ENCODE measurements around the gene LIPJ. TPM values are rescaled to one million over a fixed set of nuclear protein-coding genes. Genes with fewer than 3 reads are reported as not detected.

Gene LIPJ
- total RNA-seq, 1 experiment from 2014 or later: not detected

DNA sequence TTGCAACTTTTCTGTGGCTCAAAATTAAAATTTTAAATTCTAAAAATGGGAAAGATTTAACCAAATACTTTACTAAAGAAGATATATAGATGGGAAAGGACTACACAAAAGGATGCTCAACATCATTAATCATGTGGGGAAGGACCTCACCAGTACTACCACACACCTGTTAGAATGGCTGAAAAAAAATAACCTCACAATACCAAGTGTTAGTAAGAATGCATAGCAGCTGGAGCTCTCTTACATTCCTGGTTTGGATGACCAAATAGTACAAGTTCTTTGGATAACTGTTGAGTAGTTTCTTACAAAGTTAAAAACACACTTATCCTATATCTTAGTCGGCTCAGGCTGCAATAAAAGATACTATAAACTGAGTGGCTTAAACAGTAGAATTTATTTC, 33.9 kb downstream of the LIPJ start:
- intact Hi-C loops (cut with micrococcal nuclease): no loop called here
- ChIA-PET RAD21 (ENCODE audit: low non-redundant PET in 1 of 2, low total read pairs in 2 of 2, uncharacterized antibody in 2 of 2, unreplicated experiment in 2 of 2) (no interaction called here), CTCF (no interaction called here), POLR2A (no interaction called here)
- no peaks in the 10 kb centered on the region for H3K27me3 ChIP-seq (ENCODE audit: insufficient read depth, low read length)
- no peak for DNase-seq (ENCODE audit: low read depth, low spot score)
- no peaks in the 10 kb centered on the region for H3K9me3 ChIP-seq (ENCODE audit: control insufficient read depth in 1 of 2, insufficient read depth in 1 of 2, low read depth in 1 of 2, low read length in 2 of 2)
- BruUV-seq (replicated peaks): no TSS peak
- H3K9ac ChIP-seq (ENCODE audit: low read length): no peak overlapping the region
- H3K4me2 ChIP-seq (ENCODE audit: low read length): no peak overlapping the region
- H3K4me3 ChIP-seq (replicated peaks in 1 of 2; ENCODE audit: low read depth in 1 of 2, low read length in 2 of 2): no peak overlapping the region
- no peaks in the 10 kb centered on the region for H3K36me3 ChIP-seq (ENCODE audit: control insufficient read depth in 1 of 2, insufficient read depth in 2 of 2, low read length in 2 of 2)
- no peak for ATAC-seq
- no peaks in the 10 kb centered on the region for H4K20me1 ChIP-seq (ENCODE audit: insufficient read depth)
- H2AFZ ChIP-seq (ENCODE audit: low read depth, low read length, poor library complexity, severe bottlenecking): no peak overlapping the region
- no peaks in the 10 kb centered on the region for H3K79me2 ChIP-seq (ENCODE audit: insufficient read depth, low read length)
- H3K27ac ChIP-seq (ENCODE audit: low read depth, low read length): no peak overlapping the region
- H3K9me2 ChIP-seq (ENCODE audit: insufficient read depth): no peaks in the 10 kb centered on the region
- TF ChIP-seq SIN3A (IDR thresholded peaks at IDR 0.05; ENCODE audit: low read depth): no peak
- TF ChIP-seq TCF7L2 (IDR thresholded peaks at IDR 0.05; ENCODE audit: borderline replicate concordance, extremely low read depth, insufficient read depth, insufficient read length): no peak
- no peak for TF ChIP-seq FOSL1 (IDR thresholded peaks at IDR 0.05; ENCODE audit: low read depth)
- TF ChIP-seq, protein P1, sequence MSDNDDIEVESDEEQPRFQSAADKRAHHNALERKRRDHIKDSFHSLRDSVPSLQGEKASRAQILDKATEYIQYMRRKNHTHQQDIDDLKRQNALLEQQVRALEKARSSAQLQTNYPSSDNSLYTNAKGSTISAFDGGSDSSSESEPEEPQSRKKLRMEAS (IDR thresholded peaks at IDR 0.05): no peak
- TF ChIP-seq EGR1 (IDR thresholded peaks at IDR 0.05; ENCODE audit: low read depth): no peak
- no peak for TF ChIP-seq CBX3 (IDR thresholded peaks at IDR 0.05; ENCODE audit: low read depth)
- TF ChIP-seq, protein P2, sequence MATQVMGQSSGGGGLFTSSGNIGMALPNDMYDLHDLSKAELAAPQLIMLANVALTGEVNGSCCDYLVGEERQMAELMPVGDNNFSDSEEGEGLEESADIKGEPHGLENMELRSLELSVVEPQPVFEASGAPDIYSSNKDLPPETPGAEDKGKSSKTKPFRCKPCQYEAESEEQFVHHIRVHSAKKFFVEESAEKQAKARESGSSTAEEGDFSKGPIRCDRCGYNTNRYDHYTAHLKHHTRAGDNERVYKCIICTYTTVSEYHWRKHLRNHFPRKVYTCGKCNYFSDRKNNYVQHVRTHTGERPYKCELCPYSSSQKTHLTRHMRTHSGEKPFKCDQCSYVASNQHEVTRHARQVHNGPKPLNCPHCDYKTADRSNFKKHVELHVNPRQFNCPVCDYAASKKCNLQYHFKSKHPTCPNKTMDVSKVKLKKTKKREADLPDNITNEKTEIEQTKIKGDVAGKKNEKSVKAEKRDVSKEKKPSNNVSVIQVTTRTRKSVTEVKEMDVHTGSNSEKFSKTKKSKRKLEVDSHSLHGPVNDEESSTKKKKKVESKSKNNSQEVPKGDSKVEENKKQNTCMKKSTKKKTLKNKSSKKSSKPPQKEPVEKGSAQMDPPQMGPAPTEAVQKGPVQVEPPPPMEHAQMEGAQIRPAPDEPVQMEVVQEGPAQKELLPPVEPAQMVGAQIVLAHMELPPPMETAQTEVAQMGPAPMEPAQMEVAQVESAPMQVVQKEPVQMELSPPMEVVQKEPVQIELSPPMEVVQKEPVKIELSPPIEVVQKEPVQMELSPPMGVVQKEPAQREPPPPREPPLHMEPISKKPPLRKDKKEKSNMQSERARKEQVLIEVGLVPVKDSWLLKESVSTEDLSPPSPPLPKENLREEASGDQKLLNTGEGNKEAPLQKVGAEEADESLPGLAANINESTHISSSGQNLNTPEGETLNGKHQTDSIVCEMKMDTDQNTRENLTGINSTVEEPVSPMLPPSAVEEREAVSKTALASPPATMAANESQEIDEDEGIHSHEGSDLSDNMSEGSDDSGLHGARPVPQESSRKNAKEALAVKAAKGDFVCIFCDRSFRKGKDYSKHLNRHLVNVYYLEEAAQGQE (IDR thresholded peaks at IDR 0.05; ENCODE audit: low read depth): no peak
- TF ChIP-seq, protein P3, sequence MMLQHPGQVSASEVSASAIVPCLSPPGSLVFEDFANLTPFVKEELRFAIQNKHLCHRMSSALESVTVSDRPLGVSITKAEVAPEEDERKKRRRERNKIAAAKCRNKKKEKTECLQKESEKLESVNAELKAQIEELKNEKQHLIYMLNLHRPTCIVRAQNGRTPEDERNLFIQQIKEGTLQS (IDR thresholded peaks at IDR 0.05): no peak
- TF ChIP-seq, protein P4, sequence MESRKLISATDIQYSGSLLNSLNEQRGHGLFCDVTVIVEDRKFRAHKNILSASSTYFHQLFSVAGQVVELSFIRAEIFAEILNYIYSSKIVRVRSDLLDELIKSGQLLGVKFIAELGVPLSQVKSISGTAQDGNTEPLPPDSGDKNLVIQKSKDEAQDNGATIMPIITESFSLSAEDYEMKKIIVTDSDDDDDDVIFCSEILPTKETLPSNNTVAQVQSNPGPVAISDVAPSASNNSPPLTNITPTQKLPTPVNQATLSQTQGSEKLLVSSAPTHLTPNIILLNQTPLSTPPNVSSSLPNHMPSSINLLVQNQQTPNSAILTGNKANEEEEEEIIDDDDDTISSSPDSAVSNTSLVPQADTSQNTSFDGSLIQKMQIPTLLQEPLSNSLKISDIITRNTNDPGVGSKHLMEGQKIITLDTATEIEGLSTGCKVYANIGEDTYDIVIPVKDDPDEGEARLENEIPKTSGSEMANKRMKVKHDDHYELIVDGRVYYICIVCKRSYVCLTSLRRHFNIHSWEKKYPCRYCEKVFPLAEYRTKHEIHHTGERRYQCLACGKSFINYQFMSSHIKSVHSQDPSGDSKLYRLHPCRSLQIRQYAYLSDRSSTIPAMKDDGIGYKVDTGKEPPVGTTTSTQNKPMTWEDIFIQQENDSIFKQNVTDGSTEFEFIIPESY (IDR thresholded peaks at IDR 0.05; ENCODE audit: extremely low read depth, insufficient replicate concordance, low read length): no peak
- H3K4me1 ChIP-seq (ENCODE audit: control insufficient read depth in 1 of 2, insufficient read depth in 2 of 2, low read length in 2 of 2): no peaks in the 10 kb centered on the region
